ENCODE results near the gene SPDYE1. TPM values are rescaled to one million over a fixed set of nuclear protein-coding genes. Genes with fewer than 3 reads are reported as not detected.
"Not testable (repeated sequence)": the region's sequence is repeated elsewhere in the genome, so short reads cannot be mapped to it uniquely, and the experiment has no call there.

Gene SPDYE1
- total and polyA plus RNA-seq, 2 of the 13 experiments (the other 11 are each of a cell fraction or from before 2014, with no cell fraction given) = not detected

- in situ Hi-C loops (cut with HindIII; ENCODE audit: extremely low pct_ligation_motif_present, low pct_unique_long_range_greater_than_20kb); H3K27ac ChIP-seq (ENCODE audit: extremely low read length, insufficient read depth, low read length); H3K27me3 ChIP-seq (ENCODE audit: control insufficient read depth in 1 of 2, insufficient read depth in 2 of 2, low read length in 2 of 2); H3K4me2 ChIP-seq (ENCODE audit: low read depth, low read length); H3K4me1 ChIP-seq (ENCODE audit: insufficient read depth, low read length); ATAC-seq; BruUV-seq (replicated peaks); DNase-seq (ENCODE audit: low spot score); intact Hi-C loops (cut with micrococcal nuclease; ENCODE audit: unreplicated experiment); H3K4me3 ChIP-seq (replicated peaks in 1 of 3; ENCODE audit: insufficient read depth in 1 of 3, low read depth in 2 of 3, low read length in 3 of 3); H2AFZ ChIP-seq (ENCODE audit: low read length); H3K36me3 ChIP-seq (replicated peaks in 1 of 2; ENCODE audit: control insufficient read depth in 1 of 2, insufficient read depth in 2 of 2, low read length in 2 of 2); FAIRE-seq; H4K20me1 ChIP-seq (ENCODE audit: insufficient read depth, low read length); POLR2A ChIA-PET; H3K79me2 ChIP-seq (ENCODE audit: insufficient read depth, low read length); CTCF ChIA-PET (ENCODE audit: low intra/inter-chr PET ratio, low total read pairs); H3K9me3 ChIP-seq (ENCODE audit: low read length); H3K9ac ChIP-seq (ENCODE audit: insufficient read depth, low read depth, low read length): not testable (repeated sequence)
- 80% methylated on average over 2 of the region's 5 CpGs for WGBS (ENCODE audit: low lambda C conversion rate)
- peak; percentile 48; the same call in 1 of the 2 replicates for TF ChIP-seq ZNF768 (CRISPR knock-in tag; IDR thresholded peaks at IDR 0.05)
Observed at GRCh38 chr7:43970698-43971097, 27.0 kb upstream of the SPDYE1 start.

GRCh38 chr7:43974033-43974573 lies 23.6 kb upstream of the SPDYE1 start:
- H3K27ac ChIP-seq (ENCODE audit: extremely low read length, insufficient read depth, low read length); ATAC-seq; intact Hi-C loops (cut with micrococcal nuclease; ENCODE audit: unreplicated experiment); H3K9me3 ChIP-seq (ENCODE audit: low read length); DNase-seq (ENCODE audit: low spot score); H3K36me3 ChIP-seq (replicated peaks in 1 of 2; ENCODE audit: control insufficient read depth in 1 of 2, insufficient read depth in 2 of 2, low read length in 2 of 2); FAIRE-seq; H3K9ac ChIP-seq (ENCODE audit: insufficient read depth, low read depth, low read length); H3K27me3 ChIP-seq (ENCODE audit: control insufficient read depth in 1 of 2, insufficient read depth in 2 of 2, low read length in 2 of 2); H3K79me2 ChIP-seq (ENCODE audit: insufficient read depth, low read length); H3K4me3 ChIP-seq (replicated peaks in 1 of 3; ENCODE audit: insufficient read depth in 1 of 3, low read depth in 2 of 3, low read length in 3 of 3); H3K4me2 ChIP-seq (ENCODE audit: low read depth, low read length); H2AFZ ChIP-seq (ENCODE audit: low read length); H3K4me1 ChIP-seq (ENCODE audit: insufficient read depth, low read length); POLR2A ChIA-PET; BruUV-seq (replicated peaks); H4K20me1 ChIP-seq (ENCODE audit: insufficient read depth, low read length); CTCF ChIA-PET (ENCODE audit: low intra/inter-chr PET ratio, low total read pairs); in situ Hi-C loops (cut with HindIII; ENCODE audit: extremely low pct_ligation_motif_present, low pct_unique_long_range_greater_than_20kb): not testable (repeated sequence)
- 84% methylated on average over 8 of the region's 8 CpGs for WGBS (ENCODE audit: low lambda C conversion rate)

GRCh38 chr7:43974725-43975482 lies 22.8 kb upstream of the SPDYE1 start:
- 100% methylated on average over 4 of the region's 10 CpGs for WGBS (ENCODE audit: low lambda C conversion rate)
- H3K9me3 ChIP-seq (ENCODE audit: low read length); POLR2A ChIA-PET; H3K79me2 ChIP-seq (ENCODE audit: insufficient read depth, low read length); intact Hi-C loops (cut with micrococcal nuclease; ENCODE audit: unreplicated experiment); H3K4me2 ChIP-seq (ENCODE audit: low read depth, low read length); DNase-seq (ENCODE audit: low spot score); FAIRE-seq; CTCF ChIA-PET (ENCODE audit: low intra/inter-chr PET ratio, low total read pairs); H4K20me1 ChIP-seq (ENCODE audit: insufficient read depth, low read length); H3K36me3 ChIP-seq (replicated peaks in 1 of 2; ENCODE audit: control insufficient read depth in 1 of 2, insufficient read depth in 2 of 2, low read length in 2 of 2); ATAC-seq; H3K27ac ChIP-seq (ENCODE audit: extremely low read length, insufficient read depth, low read length); H3K9ac ChIP-seq (ENCODE audit: insufficient read depth, low read depth, low read length); in situ Hi-C loops (cut with HindIII; ENCODE audit: extremely low pct_ligation_motif_present, low pct_unique_long_range_greater_than_20kb); H3K4me1 ChIP-seq (ENCODE audit: insufficient read depth, low read length); H3K27me3 ChIP-seq (ENCODE audit: control insufficient read depth in 1 of 2, insufficient read depth in 2 of 2, low read length in 2 of 2); H3K4me3 ChIP-seq (replicated peaks in 1 of 3; ENCODE audit: insufficient read depth in 1 of 3, low read depth in 2 of 3, low read length in 3 of 3); H2AFZ ChIP-seq (ENCODE audit: low read length); BruUV-seq (replicated peaks): not testable (repeated sequence)
